ENCODE data around the gene ZNF488.

Gene ZNF488

DNA sequence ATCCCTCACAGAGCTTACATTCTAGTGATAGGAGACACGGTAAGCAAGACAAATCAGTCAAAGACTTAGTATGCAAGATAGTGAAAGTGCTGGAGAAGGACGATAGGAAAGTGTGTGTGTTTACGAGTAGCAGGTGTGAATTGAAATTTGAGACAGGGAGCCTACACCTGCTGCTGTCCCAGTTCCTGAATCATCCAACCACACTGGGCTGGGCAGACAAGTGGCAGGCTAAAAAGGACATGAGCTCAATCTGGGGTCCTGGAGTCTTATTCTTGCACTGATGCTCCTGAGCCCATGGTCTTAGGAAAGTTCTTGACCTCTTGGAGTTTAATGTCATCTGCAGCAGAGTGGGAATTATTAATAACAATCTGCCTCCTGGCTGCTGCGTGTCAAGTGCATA, 19.7 kb downstream of the ZNF488 start:
- Histone ChIP-seq H3K79me2 (ENCODE audit: control insufficient read depth, low read length) (no peaks in the 10 kb centered on the region), H3K9me2 (replicated peaks; ENCODE audit: control insufficient read depth, low read length) (no peaks in the 10 kb centered on the region), H3K4me3 (ENCODE audit: low read length) (no peak overlapping the region), H3F3A (ENCODE audit: control insufficient read depth, insufficient read depth) (no peaks in the 10 kb centered on the region), H3K4me1 (ENCODE audit: control insufficient read depth, low read length) (no peaks in the 10 kb centered on the region), H3K4me2 (ENCODE audit: low read length) (no peak overlapping the region), H3K27me3 (ENCODE audit: control insufficient read depth, low read length) (no peaks in the 10 kb centered on the region), H4K20me1 (ENCODE audit: control insufficient read depth, insufficient read depth, low read depth, low read length) (no peaks in the 10 kb centered on the region), H3K9me3 (ENCODE audit: control insufficient read depth, insufficient read depth, low read length) (no peaks in the 10 kb centered on the region), H3K36me3 (ENCODE audit: control insufficient read depth, low read length) (no peaks in the 10 kb centered on the region), H3K27ac (ENCODE audit: low read depth, low read length) (no peak overlapping the region)
- TF ChIP-seq EZH2phosphoT487 (IDR thresholded peaks at IDR 0.05; ENCODE audit: borderline replicate concordance, low read length), result no peak
- TF ChIP-seq, protein P1, sequence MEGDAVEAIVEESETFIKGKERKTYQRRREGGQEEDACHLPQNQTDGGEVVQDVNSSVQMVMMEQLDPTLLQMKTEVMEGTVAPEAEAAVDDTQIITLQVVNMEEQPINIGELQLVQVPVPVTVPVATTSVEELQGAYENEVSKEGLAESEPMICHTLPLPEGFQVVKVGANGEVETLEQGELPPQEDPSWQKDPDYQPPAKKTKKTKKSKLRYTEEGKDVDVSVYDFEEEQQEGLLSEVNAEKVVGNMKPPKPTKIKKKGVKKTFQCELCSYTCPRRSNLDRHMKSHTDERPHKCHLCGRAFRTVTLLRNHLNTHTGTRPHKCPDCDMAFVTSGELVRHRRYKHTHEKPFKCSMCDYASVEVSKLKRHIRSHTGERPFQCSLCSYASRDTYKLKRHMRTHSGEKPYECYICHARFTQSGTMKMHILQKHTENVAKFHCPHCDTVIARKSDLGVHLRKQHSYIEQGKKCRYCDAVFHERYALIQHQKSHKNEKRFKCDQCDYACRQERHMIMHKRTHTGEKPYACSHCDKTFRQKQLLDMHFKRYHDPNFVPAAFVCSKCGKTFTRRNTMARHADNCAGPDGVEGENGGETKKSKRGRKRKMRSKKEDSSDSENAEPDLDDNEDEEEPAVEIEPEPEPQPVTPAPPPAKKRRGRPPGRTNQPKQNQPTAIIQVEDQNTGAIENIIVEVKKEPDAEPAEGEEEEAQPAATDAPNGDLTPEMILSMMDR (IDR thresholded peaks at IDR 0.05; ENCODE audit: low read depth, low read length, poor library complexity, severe bottlenecking), result no peak

DNA sequence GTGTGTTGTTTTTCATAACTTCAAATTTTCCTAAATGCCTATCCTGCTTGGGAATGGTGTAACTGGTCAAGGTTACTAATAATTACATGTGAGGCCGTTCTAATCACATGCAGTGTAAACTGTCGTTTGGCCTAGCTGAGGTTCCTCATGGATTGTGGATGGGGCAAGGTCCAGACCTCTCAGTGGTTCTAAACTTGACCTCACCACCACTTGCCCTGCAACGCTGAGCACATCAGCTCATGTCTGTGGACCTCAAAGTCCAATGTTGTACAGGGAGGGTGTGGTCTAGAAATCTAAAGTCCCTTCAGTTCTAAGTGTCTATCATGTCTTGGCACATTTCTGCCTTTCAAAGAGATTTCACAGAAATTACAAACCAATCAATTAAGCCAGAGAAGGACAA, 20.3 kb downstream of the ZNF488 start:
- Histone ChIP-seq H3K4me3 (ENCODE audit: low read length) (no peak overlapping the region), H3K9me2 (replicated peaks; ENCODE audit: control insufficient read depth, low read length) (no peaks in the 10 kb centered on the region), H3K79me2 (ENCODE audit: control insufficient read depth, low read length) (no peaks in the 10 kb centered on the region), H3K9me3 (ENCODE audit: control insufficient read depth, insufficient read depth, low read length) (no peaks in the 10 kb centered on the region), H3K27me3 (ENCODE audit: control insufficient read depth, low read length) (no peaks in the 10 kb centered on the region), H3K36me3 (ENCODE audit: control insufficient read depth, low read length) (no peaks in the 10 kb centered on the region), H3K4me2 (ENCODE audit: low read length) (no peak overlapping the region), H3K4me1 (ENCODE audit: control insufficient read depth, low read length) (no peaks in the 10 kb centered on the region), H3F3A (ENCODE audit: control insufficient read depth, insufficient read depth) (no peaks in the 10 kb centered on the region), H4K20me1 (ENCODE audit: control insufficient read depth, insufficient read depth, low read depth, low read length) (no peaks in the 10 kb centered on the region), H3K27ac (ENCODE audit: low read depth, low read length) (no peak overlapping the region)
- TF ChIP-seq, protein P1 (IDR thresholded peaks at IDR 0.05; ENCODE audit: low read depth, low read length, poor library complexity, severe bottlenecking), result no peak
- TF ChIP-seq EZH2phosphoT487 (IDR thresholded peaks at IDR 0.05; ENCODE audit: borderline replicate concordance, low read length), result no peak

DNA sequence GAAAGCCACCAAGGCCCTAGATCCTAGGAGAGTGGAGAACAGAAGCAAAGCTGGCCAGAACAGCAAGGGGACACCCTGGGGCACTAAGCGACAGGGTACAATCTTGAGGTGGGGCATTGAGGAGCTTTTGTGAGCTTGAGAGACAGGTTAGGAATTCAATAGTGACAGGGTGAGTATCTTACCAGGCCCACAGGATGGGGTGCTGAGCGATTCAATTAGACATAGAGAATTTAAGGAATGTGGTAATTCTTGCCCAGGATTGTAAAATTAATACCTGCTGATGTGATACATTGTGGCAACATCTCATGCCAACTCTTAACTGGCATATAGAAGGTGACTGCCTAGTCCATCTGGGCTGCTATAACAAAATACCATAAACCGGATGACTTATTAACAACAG, 21.9 kb downstream of the ZNF488 start:
- H3K27me3 ChIP-seq (ENCODE audit: control insufficient read depth, low read length), result no peaks in the 10 kb centered on the region
- H4K20me1 ChIP-seq (ENCODE audit: control insufficient read depth, insufficient read depth, low read depth, low read length), result no peaks in the 10 kb centered on the region
- H3K9me3 ChIP-seq (ENCODE audit: control insufficient read depth, insufficient read depth, low read length), result no peaks in the 10 kb centered on the region
- TF ChIP-seq, protein P1 (IDR thresholded peaks at IDR 0.05; ENCODE audit: low read depth, low read length, poor library complexity, severe bottlenecking), result no peak
- no peak for TF ChIP-seq EZH2phosphoT487 (IDR thresholded peaks at IDR 0.05; ENCODE audit: borderline replicate concordance, low read length)
- H3K79me2 ChIP-seq (ENCODE audit: control insufficient read depth, low read length), result no peaks in the 10 kb centered on the region
- H3K4me3 ChIP-seq (ENCODE audit: low read length), result no peak overlapping the region
- H3K36me3 ChIP-seq (ENCODE audit: control insufficient read depth, low read length), result no peaks in the 10 kb centered on the region
- H3F3A ChIP-seq (ENCODE audit: control insufficient read depth, insufficient read depth), result no peaks in the 10 kb centered on the region
- H3K9me2 ChIP-seq (replicated peaks; ENCODE audit: control insufficient read depth, low read length), result no peaks in the 10 kb centered on the region
- no peak overlapping the region for H3K27ac ChIP-seq (ENCODE audit: low read depth, low read length)
- H3K4me2 ChIP-seq (ENCODE audit: low read length), result no peak overlapping the region
- no peaks in the 10 kb centered on the region for H3K4me1 ChIP-seq (ENCODE audit: control insufficient read depth, low read length)

DNA sequence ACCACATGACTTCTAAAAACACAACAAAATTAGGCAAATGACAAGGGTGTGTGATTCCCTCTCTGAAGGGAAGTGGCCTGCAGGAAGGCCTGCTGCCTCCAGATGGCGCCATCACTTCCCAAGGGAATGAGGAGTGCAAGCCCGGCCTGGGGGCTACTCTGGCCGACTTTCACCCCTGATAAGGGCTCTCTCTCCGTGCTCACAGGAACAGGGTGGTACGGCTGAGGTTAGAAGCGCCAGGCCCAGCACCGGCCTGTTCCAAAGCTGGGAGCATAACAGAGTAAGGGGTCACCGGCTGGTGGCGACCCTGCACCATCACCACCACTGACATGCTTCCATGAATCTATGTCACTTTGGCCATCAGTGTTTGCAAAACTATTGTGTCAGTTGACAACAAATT, 22.8 kb downstream of the ZNF488 start:
- Histone ChIP-seq H3K27me3 (ENCODE audit: control insufficient read depth, low read length) (no peaks in the 10 kb centered on the region), H3K27ac (ENCODE audit: low read depth, low read length) (no peak overlapping the region), H4K20me1 (ENCODE audit: control insufficient read depth, insufficient read depth, low read depth, low read length) (no peaks in the 10 kb centered on the region), H3K9me2 (replicated peaks; ENCODE audit: control insufficient read depth, low read length) (no peaks in the 10 kb centered on the region), H3K79me2 (ENCODE audit: control insufficient read depth, low read length) (no peaks in the 10 kb centered on the region), H3K9me3 (ENCODE audit: control insufficient read depth, insufficient read depth, low read length) (no peaks in the 10 kb centered on the region), H3K4me1 (ENCODE audit: control insufficient read depth, low read length) (no peaks in the 10 kb centered on the region), H3F3A (ENCODE audit: control insufficient read depth, insufficient read depth) (no peaks in the 10 kb centered on the region), H3K36me3 (ENCODE audit: control insufficient read depth, low read length) (no peaks in the 10 kb centered on the region), H3K4me2 (ENCODE audit: low read length) (no peak overlapping the region), H3K4me3 (ENCODE audit: low read length) (no peak overlapping the region)
- no peak for TF ChIP-seq EZH2phosphoT487 (IDR thresholded peaks at IDR 0.05; ENCODE audit: borderline replicate concordance, low read length)
- TF ChIP-seq, protein P1 (IDR thresholded peaks at IDR 0.05; ENCODE audit: low read depth, low read length, poor library complexity, severe bottlenecking), result peak; percentile 86
